H7 (cell line): ENCODE measurements around the gene DFFB. TPM values are rescaled to one million over a fixed set of nuclear protein-coding genes. Genes with fewer than 3 reads are reported as not detected.

Source experiments
- total RNA-seq: library from RNA; depleted of rRNA; stranded (reverse); fragments of >200 nt; shearing (Covaris generic); gene quantifications from 2 replicates; pipeline ENCODE4 v1.2.3, GENCODE V29; 2014; rRNA removed

The DFFB gene
- total RNA-seq, 1 experiment from 2014 or later = 12.1 TPM

Other genes starting within 250 kb of the DFFB start
- 22.8 and 27.1 TPM in 2 replicates for gene MEGF6, start 246.0 kb upstream of the DFFB start, total RNA-seq
- 19.6 and 22.0 TPM in 2 replicates for gene TPRG1L, start 232.5 kb upstream of the DFFB start, total RNA-seq
- gene WRAP73, start 207.4 kb upstream of the DFFB start, total RNA-seq = 31.5 and 33.1 TPM in 2 replicates
- 0.55 and 1.6 TPM in 2 replicates for gene TP73, start 205.0 kb upstream of the DFFB start, total RNA-seq
- 0.04 and 0.07 TPM in 2 replicates for gene CCDC27, start 105.0 kb upstream of the DFFB start, total RNA-seq
- gene SMIM1, start 84.7 kb upstream of the DFFB start, total RNA-seq = 5.0 and 6.5 TPM in 2 replicates
- 113 and 130 TPM in 2 replicates for gene LRRC47, start 61.0 kb upstream of the DFFB start, total RNA-seq
- 22.8 and 35.8 TPM in 2 replicates for gene CEP104, start 265 bp upstream of the DFFB start, total RNA-seq
- gene C1orf174, start 42.8 kb downstream of the DFFB start, total RNA-seq = 60.5 and 63.9 TPM in 2 replicates